B cell (primary cell): Measurements from ENCODE around the gene KDM5B.

Experiments
- EZH2 ChIP-seq: IDR thresholded peaks from 2 replicates; pipeline ENCODE4 v1.6.1; 2012; ENCODE audit warnings: borderline replicate concordance, low read depth, mild to moderate bottlenecking, moderate library complexity, low read length; ENCODE audit not compliant: insufficient read depth, poor library complexity, severe bottlenecking
- TF ChIP-seq, protein P1 (sequence below): fragments of 200-600 bp; IDR thresholded peaks from one replicate; pipeline ENCODE4 v1.8.0; 2022; ENCODE audit warnings: antibody characterized with exemption, mild to moderate bottlenecking

DNA sequence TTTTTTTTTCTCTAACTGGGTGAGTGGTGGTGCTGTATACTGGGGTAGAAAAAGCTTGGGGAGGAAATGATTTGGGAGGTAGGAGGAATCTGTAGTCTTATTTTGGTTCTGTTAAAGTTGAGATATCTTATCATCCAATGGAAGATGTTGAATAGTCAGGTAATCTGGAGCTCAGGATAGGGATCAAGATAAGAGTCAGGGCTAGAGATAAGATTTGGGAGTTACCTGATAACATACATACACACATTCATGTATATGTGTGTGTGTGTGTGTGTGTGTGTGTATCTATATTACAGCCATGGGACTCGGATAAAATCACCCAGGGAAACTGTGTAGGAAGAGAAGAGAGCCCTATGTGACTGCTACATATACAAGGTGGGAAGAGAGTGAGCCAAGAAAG lies 10.6 kb upstream of the KDM5B start:
- no peak for TF ChIP-seq EZH2
- TF ChIP-seq, protein P1, sequence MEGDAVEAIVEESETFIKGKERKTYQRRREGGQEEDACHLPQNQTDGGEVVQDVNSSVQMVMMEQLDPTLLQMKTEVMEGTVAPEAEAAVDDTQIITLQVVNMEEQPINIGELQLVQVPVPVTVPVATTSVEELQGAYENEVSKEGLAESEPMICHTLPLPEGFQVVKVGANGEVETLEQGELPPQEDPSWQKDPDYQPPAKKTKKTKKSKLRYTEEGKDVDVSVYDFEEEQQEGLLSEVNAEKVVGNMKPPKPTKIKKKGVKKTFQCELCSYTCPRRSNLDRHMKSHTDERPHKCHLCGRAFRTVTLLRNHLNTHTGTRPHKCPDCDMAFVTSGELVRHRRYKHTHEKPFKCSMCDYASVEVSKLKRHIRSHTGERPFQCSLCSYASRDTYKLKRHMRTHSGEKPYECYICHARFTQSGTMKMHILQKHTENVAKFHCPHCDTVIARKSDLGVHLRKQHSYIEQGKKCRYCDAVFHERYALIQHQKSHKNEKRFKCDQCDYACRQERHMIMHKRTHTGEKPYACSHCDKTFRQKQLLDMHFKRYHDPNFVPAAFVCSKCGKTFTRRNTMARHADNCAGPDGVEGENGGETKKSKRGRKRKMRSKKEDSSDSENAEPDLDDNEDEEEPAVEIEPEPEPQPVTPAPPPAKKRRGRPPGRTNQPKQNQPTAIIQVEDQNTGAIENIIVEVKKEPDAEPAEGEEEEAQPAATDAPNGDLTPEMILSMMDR = no peak
